ENCODE data around the gene GUCY2C. TPM values are rescaled to one million over a fixed set of nuclear protein-coding genes. Genes with fewer than 3 reads are reported as not detected.
A peak's percentile ranks its signal among the peaks of the same experiment; 100 is the strongest.

GUCY2C gene
- total and polyA plus RNA-seq, 2 experiments from 2014 or later = 0.05 TPM; not detected in 1

GRCh38 chr12:14729586-14729985, 33.2 kb upstream of the GUCY2C start:
- no peak overlapping the region for H3K4me3 ChIP-seq
- no peaks in the 10 kb centered on the region for H3K27me3 ChIP-seq
- H3K27ac ChIP-seq = no peak overlapping the region
- no peaks in the 10 kb centered on the region for H3K4me1 ChIP-seq (ENCODE audit: low read depth)
- no peak for DNase-seq (ENCODE audit: low read depth in 1 of 2, low spot score in 1 of 2)
- no peaks in the 10 kb centered on the region for H3K36me3 ChIP-seq
- H3K9me3 ChIP-seq (ENCODE audit: low read depth) = no peaks in the 10 kb centered on the region
- no peak for TF ChIP-seq CTCF (IDR thresholded peaks at IDR 0.05; ENCODE audit: low read depth, low read length)

- Histone ChIP-seq H3K27me3 (no peaks in the 10 kb centered on the region), H3K27ac (no peak overlapping the region), H3K9me3 (ENCODE audit: low read depth) (no peaks in the 10 kb centered on the region), H3K36me3 (no peaks in the 10 kb centered on the region), H3K4me1 (ENCODE audit: low read depth) (no peaks in the 10 kb centered on the region), H3K4me3 (no peak overlapping the region)
- TF ChIP-seq CTCF (IDR thresholded peaks at IDR 0.05; ENCODE audit: low read depth, low read length) = peak; percentile 80
- peak; percentile 27 to 81 for DNase-seq (ENCODE audit: low read depth in 1 of 2, low spot score in 1 of 2)
These were observed 27.4 kb upstream of the GUCY2C start for GRCh38 chr12:14723763-14724162.

GRCh38 chr12:14716848-14717444, 20.5 kb upstream of the GUCY2C start:
- H3K4me3 ChIP-seq = no peak overlapping the region
- no peaks in the 10 kb centered on the region for H3K36me3 ChIP-seq
- TF ChIP-seq CTCF (IDR thresholded peaks at IDR 0.05; ENCODE audit: low read depth, low read length) = peak; percentile 52
- no peaks in the 10 kb centered on the region for H3K4me1 ChIP-seq (ENCODE audit: low read depth)
- no peaks in the 10 kb centered on the region for H3K9me3 ChIP-seq (ENCODE audit: low read depth)
- DNase-seq (ENCODE audit: low read depth in 1 of 2, low spot score in 1 of 2) = peak; percentile 32 to 49
- H3K27ac ChIP-seq = no peak overlapping the region
- H3K27me3 ChIP-seq = no peaks in the 10 kb centered on the region

GRCh38 chr12:14714437-14714836, 18.0 kb upstream of the GUCY2C start:
- H3K36me3 ChIP-seq = no peaks in the 10 kb centered on the region
- H3K9me3 ChIP-seq (ENCODE audit: low read depth) = no peaks in the 10 kb centered on the region
- H3K27me3 ChIP-seq = no peaks in the 10 kb centered on the region
- H3K27ac ChIP-seq = no peak overlapping the region
- TF ChIP-seq CTCF (IDR thresholded peaks at IDR 0.05; ENCODE audit: low read depth, low read length) = no peak
- no peak overlapping the region for H3K4me3 ChIP-seq
- peaks cover 5% of the 10 kb centered on the region for H3K4me1 ChIP-seq (ENCODE audit: low read depth)
- DNase-seq (ENCODE audit: low read depth in 1 of 2, low spot score in 1 of 2) = no peak

GRCh38 chr12:14710632-14711320, 14.4 kb upstream of the GUCY2C start:
- H3K9me3 ChIP-seq (ENCODE audit: low read depth) = no peaks in the 10 kb centered on the region
- no peak overlapping the region for H3K4me3 ChIP-seq
- H3K36me3 ChIP-seq = no peaks in the 10 kb centered on the region
- DNase-seq (ENCODE audit: low read depth in 1 of 2, low spot score in 1 of 2) = peak in 1 of 2 donors; percentile 32
- H3K27ac ChIP-seq = no peak overlapping the region
- no peak for TF ChIP-seq CTCF (IDR thresholded peaks at IDR 0.05; ENCODE audit: low read depth, low read length)
- no peaks in the 10 kb centered on the region for H3K27me3 ChIP-seq
- H3K4me1 ChIP-seq (ENCODE audit: low read depth) = peaks cover 5% of the 10 kb centered on the region

Measured in cardiac muscle cell (in vitro differentiated cells and primary cell).